ENCODE results near the gene KDM8. TPM values are rescaled to one million over a fixed set of nuclear protein-coding genes. Genes with fewer than 3 reads are reported as not detected.

Gene KDM8
- total RNA-seq, 1 experiment from 2014 or later = 15.5 TPM

- peak overlapping the region in 1 of 3 experiments; percentile 30; a peak in 3 of 7 replicates for H3K27ac Mint-ChIP-seq
- TF ChIP-seq CTCF (conservative IDR thresholded peaks at IDR 0.05) = no peak
- Histone ChIP-seq H2AK5ac (ENCODE audit: insufficient read length, low read length) (no peak overlapping the region), H3K4me1 (ENCODE audit: insufficient read depth, low read length) (peaks cover 4% of the 10 kb centered on the region; the same call in 1 of the 2 replicates), H2BK15ac (ENCODE audit: low read depth, low read length) (no peak overlapping the region), H2BK12ac (ENCODE audit: insufficient read length, low read depth, low read length) (no peak overlapping the region), H3K56ac (ENCODE audit: insufficient read length, low read depth, low read length) (no peak overlapping the region), H3K14ac (ENCODE audit: insufficient read depth, low read length) (no peak overlapping the region), H4K91ac (ENCODE audit: insufficient read length, low read depth, low read length) (no peak overlapping the region), H2AFZ (ENCODE audit: low read length) (no peak overlapping the region), H2BK120ac (ENCODE audit: low read depth, low read length, poor library complexity, severe bottlenecking) (no peak overlapping the region), H3K27ac (ENCODE audit: insufficient read length, low read depth, low read length) (no peak overlapping the region), H3K18ac (ENCODE audit: insufficient read length, low read depth, low read length) (no peak overlapping the region), H3K79me2 (ENCODE audit: insufficient read depth, low read length) (no peaks in the 10 kb centered on the region), H3K27me3 (ENCODE audit: insufficient read depth, low read length) (no peaks in the 10 kb centered on the region), H4K8ac (replicated peaks; ENCODE audit: insufficient read length, low read depth, low read length) (no peak overlapping the region), H4K20me1 (ENCODE audit: control insufficient read depth, insufficient read depth, insufficient read length) (no peaks in the 10 kb centered on the region), H3K79me1 (ENCODE audit: insufficient read depth, low read depth, low read length, poor library complexity, severe bottlenecking) (no peaks in the 10 kb centered on the region), H3K23ac (ENCODE audit: insufficient read length, low read depth, low read length) (no peak overlapping the region), H3K9me3 (ENCODE audit: control insufficient read depth, low read depth, low read length) (no peaks in the 10 kb centered on the region), H3K9ac (ENCODE audit: extremely low read depth, insufficient read length, low read length) (no peak overlapping the region), H3K23me2 (ENCODE audit: insufficient read length, low read depth, low read length, poor library complexity, severe bottlenecking) (no peaks in the 10 kb centered on the region), H4K5ac (ENCODE audit: insufficient read length, low read depth, low read length) (no peak overlapping the region), H2BK20ac (ENCODE audit: low read depth, low read length, poor library complexity, severe bottlenecking) (no peak overlapping the region), H3K4ac (ENCODE audit: low read depth, low read length) (no peak overlapping the region), H3T11ph (ENCODE audit: low read length) (no peak overlapping the region), H2BK5ac (ENCODE audit: insufficient read length, low read length) (no peak overlapping the region), H3K4me2 (ENCODE audit: insufficient read depth, insufficient read length, low read length) (no peak overlapping the region)
- peaks cover 1% of the 10 kb centered on the region; the same call in 1 of the 2 replicates for H3K27me3 Mint-ChIP-seq (ENCODE audit: low read depth)
- no peaks in the 10 kb centered on the region for H3K9me3 Mint-ChIP-seq
- H3K36me3 Mint-ChIP-seq (ENCODE audit: insufficient read depth in 1 of 3, low read depth in 3 of 3) = no peaks in the 10 kb centered on the region
- no CpG with 5 or more reads among the region's 13 CpGs for WGBS (ENCODE audit: extremely low coverage, insufficient read length, low lambda C conversion rate)
- peak overlapping the region in 1 of 2 experiments; percentile 14; a peak in 1 of 5 replicates for H3K4me3 Mint-ChIP-seq
- peak; percentile 36 for DNase-seq
- H3K4me1 Mint-ChIP-seq = peaks cover 11 to 17% of the 10 kb centered on the region in 2 experiments
Observed at GRCh38 chr16:27242868-27243590, 39.7 kb downstream of the KDM8 start.
